ENCODE data around the gene CFAP119. TPM values are rescaled to one million over a fixed set of nuclear protein-coding genes. Genes with fewer than 3 reads are reported as not detected.

The CFAP119 gene
- total and polyA plus RNA-seq, 2 donors (not counting 3 experiments of a cell fraction or from before 2014, with no cell fraction given), result 6.5 to 9.5 TPM

DNA sequence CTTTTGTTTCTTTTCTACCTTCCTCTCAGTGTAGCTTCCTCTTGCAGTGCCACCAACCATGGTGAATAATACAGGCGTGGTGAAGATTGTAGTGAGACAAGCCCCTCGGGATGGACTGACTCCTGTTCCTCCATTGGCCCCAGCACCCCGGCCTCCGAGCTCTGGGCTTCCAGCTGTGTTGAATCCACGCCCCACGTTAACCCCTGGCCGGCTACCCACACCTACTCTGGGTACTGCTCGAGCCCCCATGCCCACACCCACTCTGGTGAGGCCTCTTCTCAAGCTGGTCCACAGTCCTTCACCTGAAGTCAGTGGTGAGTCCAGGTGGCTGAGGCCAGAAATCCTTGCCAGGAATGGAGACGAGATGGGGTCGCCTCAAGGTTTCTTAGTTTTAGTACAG, 38.9 kb downstream of the CFAP119 start:
- H3K4me1 ChIP-seq (ENCODE audit: control insufficient read depth, extremely low read depth, insufficient read depth, low read length), result no peaks in the 10 kb centered on the region
- no peaks in the 10 kb centered on the region for H3K9me1 ChIP-seq (replicated peaks; ENCODE audit: control insufficient read depth, extremely low read depth, insufficient read depth, low read length)
- H3K4me3 ChIP-seq (replicated peaks in 1 of 3; ENCODE audit: insufficient read depth in 1 of 3, low read depth in 1 of 3, low read length in 3 of 3), result no peak overlapping the region
- H3K27ac ChIP-seq (ENCODE audit: insufficient read depth, low read depth, low read length), result no peak overlapping the region
- no peaks in the 10 kb centered on the region for H4K20me1 ChIP-seq (replicated peaks; ENCODE audit: control insufficient read depth, extremely low read depth, insufficient read depth, low read length)
- no peak overlapping the region for H3K4me2 ChIP-seq (ENCODE audit: insufficient read depth, low read length)
- dilution Hi-C loops (cut with MboI; ENCODE audit: extremely low pct_ligation_motif_present, low sequenced_read_pairs), result no loop called here
- H2AFZ ChIP-seq (ENCODE audit: low read depth, low read length), result no peak overlapping the region
- peaks cover 11% of the 10 kb centered on the region for H3K79me2 ChIP-seq (ENCODE audit: control insufficient read depth, insufficient read depth, low read length)
- intact Hi-C loops (cut with micrococcal nuclease), result no loop called here
- H3K9ac ChIP-seq (replicated peaks; ENCODE audit: extremely low read depth, insufficient read depth, low read length), result no peak overlapping the region
- no TSS peak for BruUV-seq (replicated peaks)
- FAIRE-seq (no peak), DNase-seq (ENCODE audit: low read depth, low spot score) (no peak)
- H3K27me3 ChIP-seq (ENCODE audit: control insufficient read depth in 2 of 2, insufficient read depth in 2 of 2, low read length in 2 of 2), result no peaks in the 10 kb centered on the region
- H3K9me3 ChIP-seq (replicated peaks; ENCODE audit: control insufficient read depth, insufficient read depth, low read length), result no peaks in the 10 kb centered on the region
- ChIA-PET POLR2A (no interaction called here), CTCF (interaction anchor here (1.6 kb wide), 1 partner anchor 25 kb away, joined by 3 read pairs; no protein-coding TSS in a partner anchor)
- peaks cover 53 to 60% of the 10 kb centered on the region in 2 experiments for H3K36me3 ChIP-seq (ENCODE audit: control insufficient read depth in 2 of 2, extremely low read depth in 1 of 2, insufficient read depth in 2 of 2, low read length in 2 of 2)
- TF ChIP-seq POLR2AphosphoS5 (IDR thresholded peaks at IDR 0.05; ENCODE audit: insufficient read depth, low read depth, low read length) (no peak), JUN (IDR thresholded peaks at IDR 0.05; ENCODE audit: borderline replicate concordance, insufficient read depth, insufficient read length, low read depth) (no peak), GATA2 (IDR thresholded peaks at IDR 0.05; ENCODE audit: insufficient read depth, insufficient read length, low read depth, low read length) (no peak), POLR2A (IDR thresholded peaks at IDR 0.05; ENCODE audit: low read depth, low read length) (no peak), MYC (IDR thresholded peaks at IDR 0.05; ENCODE audit: low read depth, low read length) (no peak), EZH2 (IDR thresholded peaks at IDR 0.05; ENCODE audit: borderline replicate concordance, low read depth, low read length, severe bottlenecking) (no peak), FOS (IDR thresholded peaks at IDR 0.05; ENCODE audit: borderline replicate concordance, insufficient read depth, low read length) (no peak)
- TF ChIP-seq, protein P1, sequence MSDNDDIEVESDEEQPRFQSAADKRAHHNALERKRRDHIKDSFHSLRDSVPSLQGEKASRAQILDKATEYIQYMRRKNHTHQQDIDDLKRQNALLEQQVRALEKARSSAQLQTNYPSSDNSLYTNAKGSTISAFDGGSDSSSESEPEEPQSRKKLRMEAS (IDR thresholded peaks at IDR 0.05; ENCODE audit: insufficient read depth, insufficient read length), result no peak
- TF ChIP-seq, protein P2, sequence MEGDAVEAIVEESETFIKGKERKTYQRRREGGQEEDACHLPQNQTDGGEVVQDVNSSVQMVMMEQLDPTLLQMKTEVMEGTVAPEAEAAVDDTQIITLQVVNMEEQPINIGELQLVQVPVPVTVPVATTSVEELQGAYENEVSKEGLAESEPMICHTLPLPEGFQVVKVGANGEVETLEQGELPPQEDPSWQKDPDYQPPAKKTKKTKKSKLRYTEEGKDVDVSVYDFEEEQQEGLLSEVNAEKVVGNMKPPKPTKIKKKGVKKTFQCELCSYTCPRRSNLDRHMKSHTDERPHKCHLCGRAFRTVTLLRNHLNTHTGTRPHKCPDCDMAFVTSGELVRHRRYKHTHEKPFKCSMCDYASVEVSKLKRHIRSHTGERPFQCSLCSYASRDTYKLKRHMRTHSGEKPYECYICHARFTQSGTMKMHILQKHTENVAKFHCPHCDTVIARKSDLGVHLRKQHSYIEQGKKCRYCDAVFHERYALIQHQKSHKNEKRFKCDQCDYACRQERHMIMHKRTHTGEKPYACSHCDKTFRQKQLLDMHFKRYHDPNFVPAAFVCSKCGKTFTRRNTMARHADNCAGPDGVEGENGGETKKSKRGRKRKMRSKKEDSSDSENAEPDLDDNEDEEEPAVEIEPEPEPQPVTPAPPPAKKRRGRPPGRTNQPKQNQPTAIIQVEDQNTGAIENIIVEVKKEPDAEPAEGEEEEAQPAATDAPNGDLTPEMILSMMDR (IDR thresholded peaks at IDR 0.05; ENCODE audit: extremely low read depth in 1 of 2, insufficient read depth in 1 of 2, low read depth in 1 of 2, low read length in 2 of 2), result no peak

Data from endothelial cell of umbilical vein (primary cell).